MM.1S (cell line): ENCODE results near the gene RILPL1.
"Not testable (repeated sequence)": the region's sequence is repeated elsewhere in the genome, so short reads cannot be mapped to it uniquely, and the experiment has no call there.

Source experiments
- DNase-seq: peaks from one replicate; pipeline ENCODE4 v3.0.0-alpha.2; 2015
- H2AFZ ChIP-seq: fragments of 300-600 bp; sonication (generic); 2 replicates; pipeline ENCODE4 v1.6.0; 2016; ENCODE audit warnings: antibody characterized with exemption, low read length
- H3F3A ChIP-seq: fragments of 300-600 bp; sonication (generic); 2 replicates; pipeline ENCODE4 v1.6.1; 2016; ENCODE audit warnings: mild to moderate bottlenecking, antibody characterized with exemption, low read length, moderate library complexity, mixed read lengths; ENCODE audit not compliant: insufficient read depth
- H3K27ac ChIP-seq: fragments of 300-600 bp; sonication (generic); 2 replicates; pipeline ENCODE4 v1.5.1; 2016; ENCODE audit warnings: mild to moderate bottlenecking, low read length
- H3K27me3 ChIP-seq: fragments of 300-600 bp; sonication (generic); replicated peaks from 2 replicates; pipeline ENCODE4 v1.6.0; 2016; ENCODE audit warnings: low read length; ENCODE audit not compliant: insufficient read depth
- H3K36me3 ChIP-seq: fragments of 300-600 bp; sonication (generic); replicated peaks from 2 replicates; pipeline ENCODE4 v1.6.1; 2016; ENCODE audit warnings: mild to moderate bottlenecking, low read length, mixed read lengths; ENCODE audit not compliant: insufficient read depth
- H3K4me1 ChIP-seq: fragments of 300-600 bp; sonication (generic); 2 replicates; pipeline ENCODE4 v1.6.1; 2016; ENCODE audit warnings: low read length, mixed read lengths
- H3K4me2 ChIP-seq: fragments of 300-600 bp; sonication (generic); 2 replicates; pipeline ENCODE4 v1.6.0; 2016; ENCODE audit warnings: low read depth, low read length
- H3K4me3 ChIP-seq: fragments of 300-600 bp; sonication (generic); 2 replicates; pipeline ENCODE4 v1.5.1; 2016; ENCODE audit warnings: low read length, mixed read lengths
- H3K79me2 ChIP-seq: fragments of 300-600 bp; sonication (generic); 2 replicates; pipeline ENCODE4 v1.6.1; 2016; ENCODE audit warnings: mixed run types, low read length, mixed read lengths
- H3K9ac ChIP-seq: fragments of 300-600 bp; sonication (generic); 2 replicates; pipeline ENCODE4 v1.6.1; 2016; ENCODE audit warnings: low read length, mixed read lengths
- H3K9me2 ChIP-seq: fragments of 300-600 bp; sonication (generic); replicated peaks from 2 replicates; pipeline ENCODE4 v1.6.1; 2016; ENCODE audit warnings: mild to moderate bottlenecking, low read length, mixed read lengths; ENCODE audit not compliant: insufficient read depth
- H3K9me3 ChIP-seq: fragments of 300-600 bp; sonication (generic); replicated peaks from 2 replicates; pipeline ENCODE4 v1.6.1; 2016; ENCODE audit warnings: mild to moderate bottlenecking, low read length, mixed read lengths; ENCODE audit not compliant: insufficient read depth
- H4K20me1 ChIP-seq: fragments of 300-600 bp; sonication (generic); 2 replicates; pipeline ENCODE4 v1.6.1; 2016; ENCODE audit warnings: mild to moderate bottlenecking, low read length, moderate library complexity, mixed read lengths; ENCODE audit not compliant: insufficient read depth
- CTCF ChIP-seq: fragments of 300-600 bp; sonication (generic); IDR thresholded peaks from 2 replicates; pipeline ENCODE4 v1.5.1; 2016; ENCODE audit warnings: antibody characterized with exemption, low read length, mixed read lengths
- EZH2 ChIP-seq: fragments of 300-600 bp; sonication (generic); optimal IDR thresholded peaks from 2 replicates; pipeline ENCODE3; 2017; ENCODE audit warnings: low read depth, mild to moderate bottlenecking, antibody characterized with exemption, low read length, mixed read lengths
- EZH2phosphoT487 ChIP-seq: fragments of 300-600 bp; sonication (generic); IDR thresholded peaks from 2 replicates; pipeline ENCODE4 v1.6.1; 2018; ENCODE audit warnings: antibody characterized with exemption, low read length

The RILPL1 gene

GRCh38 chr12:123498126-123498825, 35.2 kb downstream of the RILPL1 start:
- H3K4me1 ChIP-seq = no peaks in the 10 kb centered on the region
- no peaks in the 10 kb centered on the region for H3K9me3 ChIP-seq
- H2AFZ ChIP-seq = no peak overlapping the region
- TF ChIP-seq EZH2 (no peak), CTCF (no peak), EZH2phosphoT487 (no peak)
- no peak overlapping the region for H3K27ac ChIP-seq
- no peaks in the 10 kb centered on the region for H3K79me2 ChIP-seq
- no peak overlapping the region for H3K4me3 ChIP-seq
- H3K4me2 ChIP-seq = no peak overlapping the region
- no peaks in the 10 kb centered on the region for H3K9me2 ChIP-seq
- no peaks in the 10 kb centered on the region for H3K36me3 ChIP-seq
- H3F3A ChIP-seq = no peaks in the 10 kb centered on the region
- DNase-seq = no peak
- no peaks in the 10 kb centered on the region for H3K27me3 ChIP-seq
- no peaks in the 10 kb centered on the region for H4K20me1 ChIP-seq
- no peak overlapping the region for H3K9ac ChIP-seq

- H3K9ac ChIP-seq = no peak overlapping the region
- H3K9me3 ChIP-seq = no peaks in the 10 kb centered on the region
- TF ChIP-seq EZH2 (no peak), EZH2phosphoT487 (no peak), CTCF (no peak)
- H4K20me1 ChIP-seq = no peaks in the 10 kb centered on the region
- no peaks in the 10 kb centered on the region for H3K9me2 ChIP-seq
- H3F3A ChIP-seq = no peaks in the 10 kb centered on the region
- H3K4me3 ChIP-seq = no peak overlapping the region
- H2AFZ ChIP-seq = no peak overlapping the region
- no peaks in the 10 kb centered on the region for H3K27me3 ChIP-seq
- no peak for DNase-seq
- H3K4me1 ChIP-seq = no peaks in the 10 kb centered on the region
- no peaks in the 10 kb centered on the region for H3K36me3 ChIP-seq
- H3K4me2 ChIP-seq = no peak overlapping the region
- H3K79me2 ChIP-seq = no peaks in the 10 kb centered on the region
- H3K27ac ChIP-seq = no peak overlapping the region
Measured at GRCh38 chr12:123497065-123497464, 36.5 kb downstream of the RILPL1 start.

DNA sequence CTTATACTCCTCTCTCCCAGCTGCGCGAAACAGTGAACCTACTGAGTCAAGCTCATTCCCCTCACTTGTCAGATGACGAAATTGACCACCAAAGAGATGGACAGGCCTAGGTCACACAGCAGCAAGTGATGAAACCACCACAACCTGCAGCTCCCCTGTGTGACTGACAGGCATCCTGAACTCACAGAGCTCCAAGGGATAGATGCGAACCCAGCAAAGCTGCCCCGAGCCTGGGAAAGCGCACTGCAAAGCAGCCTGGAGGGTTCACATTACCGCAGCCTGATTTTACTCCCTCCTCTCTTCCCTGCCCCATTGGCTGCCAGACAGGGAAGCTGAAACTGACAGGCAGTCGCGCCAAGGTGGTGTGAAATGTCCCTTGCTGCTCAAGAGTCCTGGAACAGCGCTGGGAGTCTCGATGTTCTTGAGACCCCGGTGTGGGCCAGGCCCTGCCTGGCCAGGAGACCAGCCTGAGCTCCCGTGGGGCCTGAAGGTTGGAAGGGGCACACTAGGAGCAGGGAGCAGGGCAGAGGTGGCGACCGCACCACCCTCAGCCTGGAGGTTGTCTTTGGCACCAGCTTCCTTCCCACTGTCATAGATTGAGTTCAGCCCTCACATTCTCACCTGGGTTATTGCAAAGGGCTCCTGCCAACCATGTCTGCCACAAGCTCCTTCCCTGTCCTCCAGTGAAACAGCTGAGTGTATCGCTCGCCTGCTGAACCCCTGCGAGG, 39.2 kb downstream of the RILPL1 start:
- Histone ChIP-seq H3K27ac (no peak overlapping the region), H3K9ac (no peak overlapping the region), H3K9me3 (no peaks in the 10 kb centered on the region), H3K79me2 (no peaks in the 10 kb centered on the region), H3K4me1 (no peaks in the 10 kb centered on the region), H3K9me2 (no peaks in the 10 kb centered on the region), H2AFZ (no peak overlapping the region), H4K20me1 (no peaks in the 10 kb centered on the region), H3K4me3 (no peak overlapping the region), H3K36me3 (no peaks in the 10 kb centered on the region), H3K4me2 (no peak overlapping the region), H3K27me3 (no peaks in the 10 kb centered on the region), H3F3A (no peaks in the 10 kb centered on the region)
- TF ChIP-seq EZH2phosphoT487 = no peak
- no peak for TF ChIP-seq CTCF
- TF ChIP-seq EZH2 = no peak
- no peak for DNase-seq

GRCh38 chr12:123492339-123493039, 41.0 kb downstream of the RILPL1 start:
- not testable (repeated sequence) for H3K36me3 ChIP-seq, H3F3A ChIP-seq, H3K27me3 ChIP-seq, H3K79me2 ChIP-seq, DNase-seq, H3K27ac ChIP-seq, H3K4me3 ChIP-seq, H3K9ac ChIP-seq, H3K9me2 ChIP-seq, H3K4me2 ChIP-seq, H3K4me1 ChIP-seq, H4K20me1 ChIP-seq, H3K9me3 ChIP-seq, H2AFZ ChIP-seq
